Adrenal gland (tissue), 5 donors: ENCODE results near the gene PES1.

ENCODE experiments used
- CTCF ChIP-seq, 6 experiments: fragments of 450-650 bp in 4 of 6; fragments of 200-600 bp in 2 of 6; sonication (generic) in 1 of 6; IDR thresholded peaks; 1 replicate in 5 of 6; 2 replicates in 1 of 6; pipeline versions ENCODE4 v1.5.1 to v1.8.0; 2016 to 2021; ENCODE audit warnings: antibody characterized with exemption in 6 of 6, mild to moderate bottlenecking in 2 of 6, moderate library complexity in 1 of 6
- POLR2A ChIP-seq, 2 donors: fragments of 450-650 bp; IDR thresholded peaks; one replicate each; pipeline ENCODE4 v1.6.1; 2017; ENCODE audit warnings: antibody characterized with exemption in 2 of 2, mild to moderate bottlenecking in 2 of 2, moderate library complexity in 1 of 2
- donor health status: DM: no; HTN: no; CAD: no.

GRCh38 chr22:30609260-30610185, 17.8 kb upstream of the PES1 start:
- TF ChIP-seq CTCF (IDR thresholded peaks at IDR 0.05) (no peak), POLR2A (IDR thresholded peaks at IDR 0.05) (peak in 1 of 2 donors; percentile 58)
